Astrocyte of the cerebellum (primary cell): ENCODE data around the gene CRYAA.

ENCODE experiments used
- DNase-seq: peaks from one replicate; pipeline ENCODE4 v3.0.0-alpha.2; 2011; ENCODE audit warnings: low read depth
- H3K4me3 ChIP-seq: 2 replicates; pipeline ENCODE4 v1.5.1; 2011; ENCODE audit warnings: mild to moderate bottlenecking, low read depth, low read length, moderate library complexity
- in situ Hi-C: cut with HindIII; loops from 2 replicates; pipeline ENCODE4 v1.10.0; 2017; ENCODE audit warnings: low sequenced_read_pairs
- TF ChIP-seq, protein P1 (sequence below): IDR thresholded peaks from 2 replicates; pipeline ENCODE4 v1.5.1; 2012; ENCODE audit warnings: low read length, low read depth, moderate library complexity, mild to moderate bottlenecking; ENCODE audit errors: missing control alignments

Gene CRYAA

DNA sequence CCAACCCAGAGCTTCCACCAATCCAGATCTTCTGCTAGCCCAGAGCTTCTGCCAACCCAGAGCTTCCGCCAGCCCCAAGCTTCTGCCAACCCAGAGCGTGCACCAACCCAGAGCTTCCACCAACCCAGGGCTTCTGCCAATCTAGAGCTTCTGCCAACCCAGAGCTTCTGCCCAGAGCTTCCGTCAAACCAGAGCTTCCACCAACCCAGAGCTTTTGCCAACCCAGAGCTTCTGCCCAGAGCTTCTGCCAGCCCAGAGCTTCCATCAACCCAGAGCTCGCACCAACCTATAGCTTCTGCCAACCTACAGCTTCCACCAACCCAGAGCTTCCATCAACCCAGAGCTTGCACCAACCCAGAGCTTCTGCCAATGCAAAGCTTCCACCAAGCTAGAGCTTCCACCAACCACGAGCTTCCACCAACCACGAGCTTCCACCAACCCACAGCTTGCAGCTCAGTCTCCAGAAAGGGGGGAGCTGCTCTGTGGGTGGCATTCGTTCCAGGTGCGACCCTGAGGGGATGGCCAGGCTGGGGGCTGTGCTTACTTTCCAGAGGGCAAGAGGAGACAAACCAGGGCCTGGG lies 23.8 kb downstream of the CRYAA start:
- no peak for DNase-seq
- TF ChIP-seq, protein P1, sequence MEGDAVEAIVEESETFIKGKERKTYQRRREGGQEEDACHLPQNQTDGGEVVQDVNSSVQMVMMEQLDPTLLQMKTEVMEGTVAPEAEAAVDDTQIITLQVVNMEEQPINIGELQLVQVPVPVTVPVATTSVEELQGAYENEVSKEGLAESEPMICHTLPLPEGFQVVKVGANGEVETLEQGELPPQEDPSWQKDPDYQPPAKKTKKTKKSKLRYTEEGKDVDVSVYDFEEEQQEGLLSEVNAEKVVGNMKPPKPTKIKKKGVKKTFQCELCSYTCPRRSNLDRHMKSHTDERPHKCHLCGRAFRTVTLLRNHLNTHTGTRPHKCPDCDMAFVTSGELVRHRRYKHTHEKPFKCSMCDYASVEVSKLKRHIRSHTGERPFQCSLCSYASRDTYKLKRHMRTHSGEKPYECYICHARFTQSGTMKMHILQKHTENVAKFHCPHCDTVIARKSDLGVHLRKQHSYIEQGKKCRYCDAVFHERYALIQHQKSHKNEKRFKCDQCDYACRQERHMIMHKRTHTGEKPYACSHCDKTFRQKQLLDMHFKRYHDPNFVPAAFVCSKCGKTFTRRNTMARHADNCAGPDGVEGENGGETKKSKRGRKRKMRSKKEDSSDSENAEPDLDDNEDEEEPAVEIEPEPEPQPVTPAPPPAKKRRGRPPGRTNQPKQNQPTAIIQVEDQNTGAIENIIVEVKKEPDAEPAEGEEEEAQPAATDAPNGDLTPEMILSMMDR, result no peak
- in situ Hi-C loops, result no loop called here
- H3K4me3 ChIP-seq, result no peak overlapping the region

DNA sequence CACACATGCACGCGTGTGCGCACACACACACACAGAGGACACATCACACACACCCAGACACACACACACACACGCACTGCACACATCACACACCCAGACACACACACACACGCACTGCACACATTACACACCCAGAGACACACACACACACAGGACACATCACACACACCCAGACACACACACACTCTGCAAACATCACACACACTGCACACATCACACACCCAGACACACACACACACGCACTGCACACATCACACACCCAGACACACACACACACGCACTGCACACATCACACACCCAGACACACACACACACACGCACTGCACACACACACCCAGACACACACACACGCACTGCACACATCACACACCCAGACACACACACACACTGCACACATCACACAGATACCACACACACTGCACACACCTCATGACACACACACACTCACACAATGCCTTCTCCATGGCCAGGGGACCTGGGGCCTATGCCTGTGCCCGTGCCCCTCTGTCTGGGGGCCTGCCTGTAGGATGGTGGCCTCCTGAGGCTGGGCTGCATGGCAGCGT lies 24.4 kb downstream of the CRYAA start:
- no peak overlapping the region for H3K4me3 ChIP-seq
- DNase-seq, result no peak
- in situ Hi-C loops, result no loop called here
- TF ChIP-seq, protein P1, result no peak

DNA sequence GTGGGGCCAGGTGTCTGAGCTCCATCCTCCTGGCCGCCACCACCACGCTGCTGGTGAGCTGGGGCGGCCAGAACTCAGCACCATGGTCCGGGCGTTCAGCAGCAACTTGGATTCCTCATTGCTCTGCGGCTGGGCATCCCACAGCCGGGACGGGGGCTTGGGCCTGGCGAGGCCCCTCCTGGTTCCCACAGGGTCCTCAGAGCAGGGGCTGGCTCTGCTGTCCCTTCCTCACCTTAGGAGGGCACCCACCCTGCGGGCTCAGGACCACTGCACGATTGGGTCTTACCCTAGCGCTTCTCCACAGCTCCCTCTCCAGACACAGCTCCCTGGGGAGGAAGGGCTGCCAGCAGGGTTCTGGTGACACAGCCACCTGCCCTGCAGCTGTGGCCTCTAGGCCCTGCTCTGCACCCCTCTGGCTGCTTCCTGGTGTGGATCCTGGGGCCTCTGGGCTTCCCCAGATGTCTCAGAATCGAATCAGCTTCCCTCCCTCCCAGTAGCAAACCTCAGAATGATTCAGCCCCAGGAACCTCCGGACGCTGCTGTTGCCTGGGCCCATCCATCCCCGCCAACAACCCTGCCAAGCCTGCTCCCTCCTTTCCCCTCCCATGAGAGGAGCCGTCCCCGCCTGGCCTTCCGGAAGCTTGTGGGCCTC lies 25.0 kb downstream of the CRYAA start:
- peak; percentile 39 for DNase-seq
- TF ChIP-seq, protein P1, result no peak
- H3K4me3 ChIP-seq, result no peak overlapping the region
- in situ Hi-C loops, result no loop called here

DNA sequence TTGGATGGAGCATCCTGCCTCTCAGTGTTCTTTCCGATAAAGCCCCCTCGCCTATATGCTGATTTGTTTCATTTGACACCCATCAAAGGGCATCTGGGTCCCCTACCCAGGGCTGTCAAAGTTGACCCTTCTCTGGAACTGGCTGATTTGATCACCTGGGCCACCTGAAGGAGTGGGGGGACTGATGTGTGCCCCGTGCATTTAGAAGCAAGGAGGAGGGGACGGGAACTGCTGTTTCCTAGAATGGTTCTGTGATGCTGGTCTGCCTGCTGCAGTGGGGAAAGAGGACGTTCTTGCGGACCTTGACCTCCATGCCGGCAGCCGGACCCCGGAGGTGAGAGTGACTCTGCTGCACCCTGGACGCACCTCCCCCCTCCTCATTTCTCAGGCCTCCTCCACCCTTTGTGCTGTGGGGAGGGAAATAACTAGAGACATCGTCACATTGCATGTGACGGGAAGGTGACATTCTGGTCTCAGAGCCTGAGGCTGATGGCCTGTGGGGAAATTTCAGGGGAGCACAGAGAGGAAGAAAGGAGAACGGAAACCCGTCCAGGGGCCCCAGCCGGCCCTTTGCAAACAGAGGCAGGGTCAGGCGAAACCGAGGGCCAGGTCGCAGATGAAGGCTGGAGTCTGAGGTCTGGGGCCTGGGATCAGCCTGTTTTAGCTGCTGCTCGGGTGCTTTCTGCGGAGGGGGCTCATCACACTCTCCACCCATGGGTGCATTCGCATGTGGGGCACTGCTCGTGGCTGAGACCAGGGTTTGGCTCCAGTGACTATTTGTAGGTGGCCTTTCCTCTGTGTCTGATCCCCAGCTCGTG lies 25.7 kb downstream of the CRYAA start:
- no peak for DNase-seq
- in situ Hi-C loops, result no loop called here

DNA sequence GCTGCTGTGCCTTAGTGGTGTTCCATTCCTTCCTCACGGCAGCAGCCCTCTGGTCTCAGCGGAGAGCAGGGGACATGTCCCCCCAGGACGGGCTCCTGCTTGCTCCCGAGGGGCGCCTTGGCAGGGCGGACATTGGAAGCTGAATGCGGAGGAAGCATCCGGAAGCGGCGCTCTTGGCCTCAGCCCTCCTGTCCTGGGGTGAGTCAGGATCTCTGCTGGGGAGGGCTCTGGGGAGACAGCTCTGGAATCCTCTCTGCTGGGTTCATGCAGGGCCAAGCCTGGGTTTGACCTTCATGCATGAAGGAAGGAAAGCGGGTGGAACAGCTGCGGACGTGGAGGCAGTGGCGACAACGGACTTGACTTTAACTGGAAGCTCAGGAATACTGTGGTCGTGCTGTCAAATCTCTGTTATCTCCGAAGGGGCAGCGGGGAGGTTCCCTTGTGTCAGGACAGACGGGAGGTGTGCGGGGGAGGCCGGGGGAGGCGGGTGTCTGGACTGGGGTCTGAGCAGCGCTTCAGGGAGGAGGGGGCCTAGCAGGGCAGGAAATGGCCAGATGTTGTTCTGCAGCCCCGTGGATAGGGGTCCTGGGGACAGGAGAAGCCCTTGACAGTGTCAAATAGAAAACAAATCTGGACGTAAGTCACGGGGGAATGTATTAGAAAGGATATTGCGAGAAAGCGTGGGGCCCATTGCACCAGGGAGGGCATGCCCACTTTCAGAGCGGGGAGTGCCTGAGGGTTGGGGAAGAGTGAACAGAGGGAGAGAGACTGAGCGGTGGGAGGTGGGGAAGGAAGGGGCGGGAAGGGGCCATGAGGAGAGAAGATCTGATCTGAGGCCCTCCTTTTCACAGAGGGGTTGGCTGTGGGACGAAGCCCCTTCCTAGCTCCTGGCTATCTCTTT lies 26.6 kb downstream of the CRYAA start:
- DNase-seq, result no peak
- in situ Hi-C loops, result no loop called here
- no peak overlapping the region for H3K4me3 ChIP-seq
- TF ChIP-seq, protein P1, result no peak

More for the DNA sequence above, 25.7 kb downstream of the CRYAA start:
- no peak overlapping the region for H3K4me3 ChIP-seq
- TF ChIP-seq, protein P1, result no peak
